ENCODE measurements around the gene ZNF621.
A peak's percentile ranks its signal among the peaks of the same experiment; 100 is the strongest.

ZNF621 gene

DNA sequence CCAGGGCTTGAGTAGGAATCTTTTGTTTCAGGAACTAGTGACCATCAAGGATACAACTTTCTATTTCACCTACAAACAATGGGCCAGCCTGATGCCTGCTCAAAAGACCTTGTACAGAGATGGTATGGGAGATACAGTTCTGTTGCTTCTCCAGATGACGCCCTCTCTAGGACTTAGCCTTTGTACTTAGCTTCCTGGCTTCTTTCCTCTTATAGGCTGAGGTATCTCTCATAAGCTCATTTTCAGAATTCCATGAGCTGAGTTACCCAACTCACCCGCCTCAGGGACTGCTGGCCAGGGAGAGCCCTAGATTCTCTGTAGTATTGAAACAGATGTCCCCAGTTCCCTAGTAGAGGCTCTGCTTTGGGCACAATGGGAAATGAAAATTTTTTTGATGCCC lies 27.5 kb upstream of the ZNF621 start:
- H3K4me3 ChIP-seq (ENCODE audit: low read depth, low read length), result no peak overlapping the region
- TF ChIP-seq, protein P1, sequence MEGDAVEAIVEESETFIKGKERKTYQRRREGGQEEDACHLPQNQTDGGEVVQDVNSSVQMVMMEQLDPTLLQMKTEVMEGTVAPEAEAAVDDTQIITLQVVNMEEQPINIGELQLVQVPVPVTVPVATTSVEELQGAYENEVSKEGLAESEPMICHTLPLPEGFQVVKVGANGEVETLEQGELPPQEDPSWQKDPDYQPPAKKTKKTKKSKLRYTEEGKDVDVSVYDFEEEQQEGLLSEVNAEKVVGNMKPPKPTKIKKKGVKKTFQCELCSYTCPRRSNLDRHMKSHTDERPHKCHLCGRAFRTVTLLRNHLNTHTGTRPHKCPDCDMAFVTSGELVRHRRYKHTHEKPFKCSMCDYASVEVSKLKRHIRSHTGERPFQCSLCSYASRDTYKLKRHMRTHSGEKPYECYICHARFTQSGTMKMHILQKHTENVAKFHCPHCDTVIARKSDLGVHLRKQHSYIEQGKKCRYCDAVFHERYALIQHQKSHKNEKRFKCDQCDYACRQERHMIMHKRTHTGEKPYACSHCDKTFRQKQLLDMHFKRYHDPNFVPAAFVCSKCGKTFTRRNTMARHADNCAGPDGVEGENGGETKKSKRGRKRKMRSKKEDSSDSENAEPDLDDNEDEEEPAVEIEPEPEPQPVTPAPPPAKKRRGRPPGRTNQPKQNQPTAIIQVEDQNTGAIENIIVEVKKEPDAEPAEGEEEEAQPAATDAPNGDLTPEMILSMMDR (IDR thresholded peaks at IDR 0.05; ENCODE audit: low read depth, low read length, missing control alignments), result no peak
- DNase-seq (ENCODE audit: low read depth), result no peak

GRCh38 chr3:40499952-40500351 lies 24.8 kb upstream of the ZNF621 start:
- TF ChIP-seq, protein P1 (IDR thresholded peaks at IDR 0.05; ENCODE audit: low read depth, low read length, missing control alignments), result no peak
- no peak overlapping the region for H3K4me3 ChIP-seq (ENCODE audit: low read depth, low read length)
- DNase-seq (ENCODE audit: low read depth), result no peak

- DNase-seq (ENCODE audit: low read depth), result no peak
- TF ChIP-seq, protein P1 (IDR thresholded peaks at IDR 0.05; ENCODE audit: low read depth, low read length, missing control alignments), result no peak
Measured at GRCh38 chr3:40502034-40502433, 22.7 kb upstream of the ZNF621 start.

DNA sequence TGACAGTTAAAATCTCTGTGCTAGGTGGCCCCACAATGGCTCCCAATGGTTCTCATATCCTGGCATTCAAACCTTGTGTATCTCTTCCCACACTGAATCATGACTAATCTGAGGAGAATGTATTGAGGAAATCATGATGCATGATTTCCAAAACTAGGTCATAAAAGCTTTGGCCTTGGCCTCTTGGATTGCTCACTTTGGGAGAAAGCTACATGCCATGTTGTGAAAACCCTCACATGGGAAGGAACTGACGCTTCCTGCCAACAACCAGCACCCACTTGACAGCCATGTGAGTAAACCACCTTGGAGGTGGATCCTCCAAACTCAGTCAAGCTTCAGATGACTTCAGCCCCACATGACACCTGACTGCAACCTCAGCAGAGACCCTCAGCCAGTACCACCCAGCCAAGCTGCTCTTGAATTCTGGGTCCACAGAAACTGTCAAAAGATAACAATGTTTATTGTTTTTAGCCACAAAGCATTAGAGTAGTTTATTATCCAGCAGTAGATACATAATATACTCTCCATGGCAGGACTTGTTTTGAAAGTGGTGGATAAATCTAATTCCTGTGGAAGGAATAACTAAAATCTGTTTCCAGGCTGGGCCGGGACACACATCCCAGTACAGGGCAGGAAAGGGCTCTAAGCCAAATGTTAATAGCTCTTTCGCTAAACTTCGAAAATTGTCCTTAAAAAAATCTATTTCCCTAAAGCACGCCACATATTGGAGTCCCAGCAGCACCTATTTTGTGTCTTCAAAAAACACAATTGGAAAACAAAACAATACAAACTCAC lies 19.9 kb upstream of the ZNF621 start:
- TF ChIP-seq, protein P1 (IDR thresholded peaks at IDR 0.05; ENCODE audit: low read depth, low read length, missing control alignments), result no peak
- H3K4me3 ChIP-seq (ENCODE audit: low read depth, low read length), result no peak overlapping the region
- DNase-seq (ENCODE audit: low read depth), result no peak

More at GRCh38 chr3:40502034-40502433, 22.7 kb upstream of the ZNF621 start:
- no peak overlapping the region for H3K4me3 ChIP-seq (ENCODE audit: low read depth, low read length)

GRCh38 chr3:40505599-40506462 lies 18.9 kb upstream of the ZNF621 start, which contains the start of gene ZNF620:
TSS of gene ZNF620 (plus strand) at chr3:40506039. CDS start at chr3:40506353, 314 bp downstream.
- TF ChIP-seq, protein P1 (IDR thresholded peaks at IDR 0.05; ENCODE audit: low read depth, low read length, missing control alignments), result peak; percentile 49
- H3K4me3 ChIP-seq (ENCODE audit: low read depth, low read length), result peak within 1 kb of the TSS; percentile 61
- DNase-seq (ENCODE audit: low read depth), result no peak

DNA sequence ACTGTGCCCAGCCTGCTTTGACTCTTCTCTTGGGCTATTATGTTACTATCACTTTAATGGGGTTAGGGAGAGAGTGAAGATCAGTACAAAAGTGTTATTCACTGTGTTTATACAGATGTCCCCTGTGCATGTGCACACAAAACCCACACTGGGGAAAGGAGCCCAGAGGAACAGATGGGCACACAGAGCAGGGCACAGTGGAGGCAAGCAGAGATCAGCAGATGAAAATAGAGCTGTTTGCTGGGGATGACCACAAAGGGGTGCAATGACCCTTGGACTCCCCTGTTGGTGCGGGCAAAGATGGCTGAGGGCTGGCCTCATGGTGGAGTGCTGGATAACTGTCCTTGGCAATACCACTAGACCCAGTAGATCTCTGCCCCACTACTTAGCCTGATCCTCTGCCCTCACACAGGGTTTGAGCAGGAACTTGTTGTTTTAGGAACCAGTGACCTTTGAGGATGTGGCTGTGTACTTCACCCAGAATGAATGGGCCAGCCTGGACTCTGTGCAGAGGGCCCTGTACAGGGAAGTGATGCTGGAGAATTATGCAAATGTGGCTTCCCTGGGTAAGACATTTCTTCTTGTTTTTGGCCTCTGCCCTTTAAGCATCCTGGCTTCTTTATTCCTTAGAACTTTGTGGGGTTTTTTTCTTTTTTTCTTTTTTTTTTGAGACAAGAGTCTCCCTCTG lies 13.6 kb upstream of the ZNF621 start:
- TF ChIP-seq, protein P1 (IDR thresholded peaks at IDR 0.05; ENCODE audit: low read depth, low read length, missing control alignments), result no peak
- H3K4me3 ChIP-seq (ENCODE audit: low read depth, low read length), result no peak overlapping the region
- no peak for DNase-seq (ENCODE audit: low read depth)
